ENCODE results near the gene SMIM33. TPM values are rescaled to one million over a fixed set of nuclear protein-coding genes. Genes with fewer than 3 reads are reported as not detected.
"Not testable (repeated sequence)": the region's sequence is repeated elsewhere in the genome, so short reads cannot be mapped to it uniquely, and the experiment has no call there.

The SMIM33 gene
- total and polyA plus RNA-seq, 9 donors, result 0.05 to 0.16 TPM; not detected in 7

DNA sequence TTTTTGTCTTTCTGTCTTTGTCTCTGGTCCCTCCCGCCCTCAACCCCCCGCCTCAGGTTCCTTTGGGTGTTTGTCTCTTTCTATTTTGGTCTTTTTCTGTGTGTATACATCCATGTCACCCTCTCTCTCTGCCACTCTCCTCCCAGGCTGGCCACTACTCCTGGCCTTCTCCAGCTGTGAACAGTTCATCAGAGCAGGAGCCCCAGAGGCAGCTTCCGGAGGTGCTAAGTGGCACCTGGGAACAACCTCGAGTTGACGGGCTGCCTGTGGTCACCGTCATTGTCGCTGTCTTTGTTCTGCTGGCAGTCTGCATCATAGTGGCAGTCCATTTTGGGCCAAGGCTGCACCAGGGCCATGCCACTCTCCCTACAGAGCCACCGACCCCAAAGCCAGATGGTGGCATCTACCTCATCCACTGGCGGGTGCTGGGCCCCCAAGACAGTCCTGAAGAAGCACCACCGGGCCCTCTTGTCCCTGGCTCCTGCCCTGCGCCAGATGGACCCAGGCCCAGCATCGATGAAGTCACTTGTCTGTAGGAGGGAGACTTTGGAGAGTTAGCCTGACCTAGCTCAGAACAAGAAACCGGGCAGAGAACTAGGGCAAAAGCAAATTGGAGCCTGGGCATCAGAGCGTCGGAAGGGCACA lies 1.7 kb downstream of the SMIM33 start:
- no peaks in the 10 kb centered on the region for H3K27me3 ChIP-seq (ENCODE audit: control insufficient read depth, insufficient read depth, low read length)
- H3K4me1 ChIP-seq (ENCODE audit: control insufficient read depth, insufficient read depth, low read length), result peaks cover 34% of the 10 kb centered on the region
- H3K27ac ChIP-seq (ENCODE audit: low read length), result peak overlapping the region; percentile 62
- no peak for DNase-seq
- peaks cover 19% of the 10 kb centered on the region for H3K36me3 ChIP-seq (ENCODE audit: control insufficient read depth, insufficient read depth, low read length)
- no peaks in the 10 kb centered on the region for H3K9me3 ChIP-seq (replicated peaks; ENCODE audit: control insufficient read depth, low read depth, low read length)
- no peak overlapping the region for H3K4me3 ChIP-seq (ENCODE audit: low read length)
- 71% methylated on average over 11 of the region's 15 CpGs for WGBS (ENCODE audit: insufficient coverage)

DNA sequence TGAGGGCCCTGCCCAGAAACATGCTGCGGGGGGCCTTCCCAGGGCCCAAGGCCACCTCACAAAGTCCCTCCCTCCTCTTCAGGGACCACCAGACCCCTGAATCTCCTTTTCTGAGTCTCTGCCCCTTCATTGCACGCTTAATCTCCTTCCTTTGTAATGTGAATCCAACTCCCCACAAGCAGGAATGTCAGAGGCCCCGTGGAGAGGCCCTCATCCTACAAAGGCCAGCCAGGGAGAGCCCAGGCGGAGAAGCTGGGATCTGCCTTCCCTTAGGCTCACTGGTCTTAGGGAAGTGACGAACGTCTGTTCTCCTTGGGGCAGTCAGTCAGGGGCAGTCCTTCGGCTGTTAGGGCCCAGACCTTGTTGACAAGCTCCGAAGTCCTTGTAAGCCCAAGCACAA lies 2.3 kb downstream of the SMIM33 start:
- Histone ChIP-seq H3K27me3 (ENCODE audit: control insufficient read depth, insufficient read depth, low read length) (no peaks in the 10 kb centered on the region), H3K27ac (ENCODE audit: low read length) (peak overlapping the region; percentile 62), H3K36me3 (ENCODE audit: control insufficient read depth, insufficient read depth, low read length) (peaks cover 25% of the 10 kb centered on the region), H3K4me1 (ENCODE audit: control insufficient read depth, insufficient read depth, low read length) (peaks cover 34% of the 10 kb centered on the region), H3K4me3 (ENCODE audit: low read length) (no peak overlapping the region), H3K9me3 (replicated peaks; ENCODE audit: control insufficient read depth, low read depth, low read length) (no peaks in the 10 kb centered on the region)
- 29% methylated on average over 4 of the region's 8 CpGs for WGBS (ENCODE audit: insufficient coverage)
- peak; percentile 53 for DNase-seq

- no peak for DNase-seq
- Histone ChIP-seq H3K4me1 (ENCODE audit: control insufficient read depth, insufficient read depth, low read length) (peaks cover 34% of the 10 kb centered on the region), H3K4me3 (ENCODE audit: low read length) (no peak overlapping the region), H3K9me3 (replicated peaks; ENCODE audit: control insufficient read depth, low read depth, low read length) (no peaks in the 10 kb centered on the region), H3K27ac (ENCODE audit: low read length) (peak overlapping the region; percentile 62), H3K36me3 (ENCODE audit: control insufficient read depth, insufficient read depth, low read length) (peaks cover 30% of the 10 kb centered on the region), H3K27me3 (ENCODE audit: control insufficient read depth, insufficient read depth, low read length) (no peaks in the 10 kb centered on the region)
- WGBS (ENCODE audit: insufficient coverage), result 50% methylated on average over 1 of the region's 2 CpGs
Observed at GRCh38 chr5:139473565-139473964, 2.8 kb downstream of the SMIM33 start.

DNA sequence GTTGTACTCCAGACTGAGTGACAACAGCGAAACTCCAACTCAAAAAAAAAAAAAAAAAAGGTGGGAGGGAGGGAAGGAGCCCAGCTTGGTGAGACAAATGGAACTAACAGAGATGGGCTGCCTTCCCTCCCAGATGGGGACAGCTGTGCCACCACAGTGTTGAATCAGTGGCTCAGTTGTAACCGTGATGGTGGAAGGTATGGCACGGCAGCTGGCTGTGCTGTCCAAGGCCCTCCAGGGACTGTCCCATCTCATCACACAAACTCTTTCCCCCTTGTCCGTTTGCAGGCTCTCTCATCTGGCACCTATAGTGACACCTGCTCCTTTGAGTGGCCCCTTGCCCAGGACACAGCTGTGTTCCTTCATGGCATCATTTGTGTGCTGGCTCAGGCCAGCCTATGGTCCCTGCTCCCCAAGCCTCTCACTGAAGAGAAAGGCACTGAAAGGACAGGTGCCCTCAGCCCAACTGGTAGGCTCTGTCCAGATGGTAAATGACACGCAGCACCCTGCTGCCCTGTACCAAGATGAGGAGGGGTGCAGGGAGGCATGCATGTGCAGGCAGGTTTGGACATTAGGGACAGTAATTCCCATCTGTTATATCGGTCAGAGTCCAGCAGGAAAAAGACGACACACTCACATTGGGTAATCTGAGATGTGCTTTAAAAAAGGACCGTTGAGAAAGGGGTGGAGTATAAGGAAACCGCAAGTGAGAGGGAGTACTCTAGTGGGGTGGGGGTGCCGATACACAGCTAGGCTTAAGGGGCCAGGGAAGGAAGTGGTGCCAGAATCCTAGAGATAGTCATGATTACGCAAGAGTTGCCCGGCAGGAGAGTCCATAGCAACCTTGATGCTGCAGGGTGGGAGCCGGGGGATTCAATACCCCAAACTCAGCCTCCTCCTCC lies 4.3 kb downstream of the SMIM33 start:
- H3K27ac ChIP-seq (ENCODE audit: low read length), result peak overlapping the region; percentile 29
- H3K27me3 ChIP-seq (ENCODE audit: control insufficient read depth, insufficient read depth, low read length), result no peaks in the 10 kb centered on the region
- peak; percentile 57 for DNase-seq
- H3K4me1 ChIP-seq (ENCODE audit: control insufficient read depth, insufficient read depth, low read length), result peaks cover 36% of the 10 kb centered on the region
- H3K9me3 ChIP-seq (replicated peaks; ENCODE audit: control insufficient read depth, low read depth, low read length), result no peaks in the 10 kb centered on the region
- H3K4me3 ChIP-seq (ENCODE audit: low read length), result no peak overlapping the region
- WGBS (ENCODE audit: insufficient coverage), result 35% methylated on average over 9 of the region's 13 CpGs
- H3K36me3 ChIP-seq (ENCODE audit: control insufficient read depth, insufficient read depth, low read length), result peaks cover 37% of the 10 kb centered on the region

DNA sequence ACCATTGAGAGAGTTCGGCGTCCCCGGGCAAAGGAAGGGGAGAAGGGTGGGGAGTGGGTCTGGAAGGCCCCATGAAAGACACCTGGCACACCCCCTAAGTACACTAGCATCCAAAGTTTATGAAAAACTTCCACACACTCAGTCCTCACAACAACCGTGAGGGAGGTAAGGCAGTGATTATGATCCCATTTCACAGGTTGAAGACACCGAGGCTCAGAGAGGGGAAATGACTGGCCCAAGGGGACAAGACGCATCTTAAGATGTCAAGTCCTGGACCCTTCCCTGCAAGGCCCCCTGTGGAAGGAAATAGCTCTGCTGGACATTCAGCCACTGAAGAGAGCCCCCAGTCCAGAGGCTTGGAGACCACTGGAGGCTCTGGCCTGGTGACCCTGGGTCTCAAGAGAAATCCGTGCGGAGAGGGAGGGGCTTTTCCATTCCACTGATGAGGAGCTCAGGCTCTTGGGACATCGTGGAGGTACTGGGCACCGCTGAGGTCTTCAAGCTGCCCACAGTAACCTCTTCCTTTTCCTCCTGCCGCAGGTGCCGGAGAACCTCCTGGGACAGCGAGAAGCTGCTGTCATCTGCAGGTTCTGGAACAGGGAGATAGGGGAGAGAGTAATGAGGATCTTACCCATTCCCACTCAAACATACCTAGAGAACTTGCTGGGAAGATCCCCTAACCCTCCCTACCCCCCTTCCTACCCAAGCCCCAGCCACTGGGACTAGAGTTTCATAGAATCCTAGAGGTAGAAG lies 5.2 kb downstream of the SMIM33 start:
- peaks cover 46% of the 10 kb centered on the region for H3K36me3 ChIP-seq (ENCODE audit: control insufficient read depth, insufficient read depth, low read length)
- H3K27me3 ChIP-seq (ENCODE audit: control insufficient read depth, insufficient read depth, low read length), result no peaks in the 10 kb centered on the region
- no peaks in the 10 kb centered on the region for H3K9me3 ChIP-seq (replicated peaks; ENCODE audit: control insufficient read depth, low read depth, low read length)
- no peak overlapping the region for H3K4me3 ChIP-seq (ENCODE audit: low read length)
- DNase-seq, result no peak
- WGBS (ENCODE audit: insufficient coverage), result 58% methylated on average over 2 of the region's 13 CpGs
- H3K4me1 ChIP-seq (ENCODE audit: control insufficient read depth, insufficient read depth, low read length), result peaks cover 45% of the 10 kb centered on the region
- H3K27ac ChIP-seq (ENCODE audit: low read length), result no peak overlapping the region

DNA sequence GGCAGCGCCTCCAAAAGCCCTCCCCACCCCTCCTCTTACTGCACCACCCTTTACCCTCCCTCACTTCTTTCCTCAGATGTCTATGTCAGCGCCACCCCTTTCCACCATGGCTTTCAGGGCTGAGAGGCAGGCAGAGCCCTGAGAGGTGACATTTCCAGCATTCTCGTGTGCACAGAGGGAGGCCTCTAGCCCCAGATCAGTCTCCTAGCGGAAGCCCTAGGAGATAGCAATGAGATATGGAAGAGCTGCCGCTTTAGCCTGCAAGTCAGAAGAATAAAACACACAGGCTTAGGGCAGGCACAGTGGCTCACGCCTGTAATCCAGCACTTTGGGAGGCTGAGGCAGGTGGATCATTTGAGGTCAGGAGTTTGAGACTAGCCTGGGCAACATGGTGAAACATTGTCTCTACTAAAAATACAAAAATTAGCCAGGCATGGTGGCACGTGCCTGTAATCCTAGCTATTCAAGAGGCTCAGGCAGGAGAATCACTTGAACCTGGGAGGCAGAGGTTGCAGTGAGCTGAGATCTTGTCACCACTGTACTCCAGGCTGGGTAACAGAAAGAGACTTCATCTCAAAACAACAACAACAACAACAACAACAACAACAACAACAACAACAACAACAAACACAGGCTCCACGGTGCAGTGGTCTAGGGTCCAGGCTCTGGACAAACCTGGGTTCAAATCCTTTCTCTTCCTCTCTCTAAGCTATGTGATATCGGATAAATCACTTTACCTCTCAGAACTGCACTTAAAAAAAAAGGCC lies 8.0 kb downstream of the SMIM33 start:
- Histone ChIP-seq H3K36me3 (ENCODE audit: control insufficient read depth, insufficient read depth, low read length) (peaks cover 47% of the 10 kb centered on the region), H3K4me1 (ENCODE audit: control insufficient read depth, insufficient read depth, low read length) (peaks cover 48% of the 10 kb centered on the region)
- not testable (repeated sequence) for DNase-seq; H3K27ac ChIP-seq (ENCODE audit: low read length); H3K4me3 ChIP-seq (ENCODE audit: low read length); H3K27me3 ChIP-seq (ENCODE audit: control insufficient read depth, insufficient read depth, low read length); H3K9me3 ChIP-seq (replicated peaks; ENCODE audit: control insufficient read depth, low read depth, low read length)
- WGBS (ENCODE audit: insufficient coverage), result 64% methylated on average over 7 of the region's 9 CpGs

DNA sequence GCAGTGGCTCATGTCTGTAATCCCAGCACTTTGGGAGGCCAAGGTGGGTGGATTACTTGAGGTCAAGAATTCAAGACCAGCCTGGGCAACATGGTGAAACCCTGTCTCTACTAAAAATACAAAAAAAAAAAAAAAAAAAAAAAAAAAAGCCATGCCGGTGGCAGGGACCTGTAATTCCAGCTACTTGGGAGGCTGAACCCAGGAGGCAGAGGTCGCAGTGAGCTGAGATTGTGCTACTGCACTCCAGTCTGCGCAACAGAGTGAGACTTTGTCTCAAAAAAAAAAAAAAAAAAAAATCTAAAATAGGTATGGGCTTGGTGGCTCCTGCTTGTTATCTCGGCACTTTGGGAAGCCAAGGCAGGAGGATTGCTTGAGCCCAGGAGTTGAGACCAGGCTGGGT lies 8.9 kb downstream of the SMIM33 start:
- DNase-seq; H3K4me3 ChIP-seq (ENCODE audit: low read length); H3K9me3 ChIP-seq (replicated peaks; ENCODE audit: control insufficient read depth, low read depth, low read length); H3K27me3 ChIP-seq (ENCODE audit: control insufficient read depth, insufficient read depth, low read length); H3K27ac ChIP-seq (ENCODE audit: low read length): not testable (repeated sequence)
- WGBS (ENCODE audit: insufficient coverage), result 83% methylated on average over 1 of the region's 4 CpGs
- peaks cover 46% of the 10 kb centered on the region for H3K4me1 ChIP-seq (ENCODE audit: control insufficient read depth, insufficient read depth, low read length)
- H3K36me3 ChIP-seq (ENCODE audit: control insufficient read depth, insufficient read depth, low read length), result peaks cover 47% of the 10 kb centered on the region

GRCh38 chr5:139481122-139481533 lies 10.3 kb downstream of the SMIM33 start:
- WGBS (ENCODE audit: insufficient coverage), result 43% methylated on average over 12 of the region's 12 CpGs
- Histone ChIP-seq H3K27me3 (ENCODE audit: control insufficient read depth, insufficient read depth, low read length) (no peaks in the 10 kb centered on the region), H3K4me1 (ENCODE audit: control insufficient read depth, insufficient read depth, low read length) (peaks cover 37% of the 10 kb centered on the region), H3K9me3 (replicated peaks; ENCODE audit: control insufficient read depth, low read depth, low read length) (no peaks in the 10 kb centered on the region), H3K4me3 (ENCODE audit: low read length) (peak overlapping the region; percentile 59), H3K36me3 (ENCODE audit: control insufficient read depth, insufficient read depth, low read length) (peaks cover 36% of the 10 kb centered on the region), H3K27ac (ENCODE audit: low read length) (peak overlapping the region; percentile 98)
- peak; percentile 75 for DNase-seq

DNA sequence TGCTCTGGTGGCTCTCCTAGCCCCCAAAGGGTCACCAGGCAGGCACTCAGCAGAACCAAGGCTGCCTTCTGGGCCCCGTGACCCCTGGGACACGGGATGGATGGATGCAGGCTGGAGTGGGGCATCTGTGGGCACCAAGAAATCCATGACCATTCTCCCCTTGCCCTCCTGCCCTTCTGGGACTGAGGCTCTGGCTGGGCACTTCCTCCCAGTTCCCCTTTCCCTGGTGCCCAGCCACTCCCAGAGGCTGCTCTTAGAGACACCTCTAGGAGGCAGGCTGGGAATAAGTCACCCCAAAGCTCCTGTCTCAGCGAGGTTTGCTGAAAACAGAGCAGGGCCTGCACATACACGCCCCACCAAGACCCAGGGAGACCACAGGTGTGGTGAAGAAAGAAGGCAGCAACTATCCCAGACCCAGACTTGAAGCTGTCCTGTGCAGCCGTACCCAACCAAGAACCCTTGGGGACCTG lies 10.8 kb downstream of the SMIM33 start:
- peak; percentile 47 for DNase-seq
- peak overlapping the region; percentile 59 for H3K4me3 ChIP-seq (ENCODE audit: low read length)
- no peaks in the 10 kb centered on the region for H3K27me3 ChIP-seq (ENCODE audit: control insufficient read depth, insufficient read depth, low read length)
- peaks cover 36% of the 10 kb centered on the region for H3K36me3 ChIP-seq (ENCODE audit: control insufficient read depth, insufficient read depth, low read length)
- H3K27ac ChIP-seq (ENCODE audit: low read length), result peak overlapping the region; percentile 98
- H3K9me3 ChIP-seq (replicated peaks; ENCODE audit: control insufficient read depth, low read depth, low read length), result no peaks in the 10 kb centered on the region
- peaks cover 37% of the 10 kb centered on the region for H3K4me1 ChIP-seq (ENCODE audit: control insufficient read depth, insufficient read depth, low read length)
- 48% methylated on average over 4 of the region's 5 CpGs for WGBS (ENCODE audit: insufficient coverage)
